Mesenchymal stem cell (in vitro differentiated cells and primary cell): ENCODE measurements around the gene APOA4.

Experiments used
- DNase-seq: peaks from one replicate; pipeline ENCODE4 v3.0.0-alpha.2; 2013
- H2AFZ ChIP-seq: one replicate; pipeline ENCODE4 v1.6.1; 2013; ENCODE audit warnings: low read depth, mild to moderate bottlenecking, control low read depth, inconsistent platforms, low read length, moderate library complexity
- H2AK5ac ChIP-seq: 2 replicates; pipeline ENCODE4 v1.6.1; 2013; ENCODE audit warnings: low read length, moderate library complexity, mild to moderate bottlenecking, inconsistent platforms; ENCODE audit not compliant: severe bottlenecking
- H2BK120ac ChIP-seq: one replicate; pipeline ENCODE4 v1.6.1; 2013; ENCODE audit warnings: low read depth, mild to moderate bottlenecking, inconsistent platforms, low read length, moderate library complexity
- H2BK12ac ChIP-seq, 2 experiments: one replicate each; pipeline ENCODE4 v1.6.1; 2013; ENCODE audit warnings: inconsistent platforms in 2 of 2, low read length in 2 of 2, mild to moderate bottlenecking in 2 of 2, moderate library complexity in 2 of 2, control low read depth in 1 of 2
- H2BK15ac ChIP-seq: one replicate; pipeline ENCODE4 v1.6.1; 2013; ENCODE audit warnings: mild to moderate bottlenecking, low read depth, inconsistent platforms; ENCODE audit not compliant: poor library complexity, severe bottlenecking
- H2BK5ac ChIP-seq: 2 replicates; pipeline ENCODE4 v1.6.1; 2013; ENCODE audit warnings: low read depth, mild to moderate bottlenecking, low read length, control low read depth, inconsistent platforms; ENCODE audit not compliant: poor library complexity, severe bottlenecking
- H3K14ac ChIP-seq, 2 experiments: one replicate each; pipeline ENCODE4 v1.6.1; 2013; ENCODE audit warnings: inconsistent platforms in 2 of 2, low read length in 2 of 2, control low read depth in 1 of 2, mild to moderate bottlenecking in 1 of 2, moderate library complexity in 1 of 2
- H3K18ac ChIP-seq, 2 experiments: one replicate each; pipeline ENCODE4 v1.6.1; 2013; ENCODE audit warnings: inconsistent platforms in 2 of 2, low read length in 2 of 2, control low read depth in 1 of 2, low read depth in 1 of 2, mild to moderate bottlenecking in 1 of 2
- H3K23ac ChIP-seq, 2 experiments: one replicate each; pipeline ENCODE4 v1.6.1; 2013; ENCODE audit warnings: inconsistent platforms in 2 of 2, low read length in 2 of 2, mild to moderate bottlenecking in 2 of 2, moderate library complexity in 2 of 2, control low read depth in 1 of 2
- H3K27ac ChIP-seq: 2 replicates; pipeline ENCODE4 v1.5.1; 2013; ENCODE audit warnings: mild to moderate bottlenecking, moderate library complexity, low read length, control low read depth, inconsistent platforms; ENCODE audit not compliant: poor library complexity, severe bottlenecking
- H3K27me3 ChIP-seq, 2 experiments: 2 replicates each; pipeline versions ENCODE4 v1.6.1 to v1.7.0; 2013; ENCODE audit warnings: low read length in 2 of 2, mild to moderate bottlenecking in 2 of 2, moderate library complexity in 2 of 2, control low read depth in 1 of 2, inconsistent platforms in 1 of 2; ENCODE audit not compliant: control insufficient read depth in 1 of 2, insufficient read depth in 1 of 2
- H3K36me3 ChIP-seq, 2 experiments: 2 replicates each; pipeline versions ENCODE4 v1.6.1 to v1.7.0; 2013; ENCODE audit warnings: low read length in 2 of 2, control low read depth in 1 of 2, inconsistent platforms in 1 of 2, low read depth in 1 of 2, mild to moderate bottlenecking in 1 of 2; ENCODE audit not compliant: insufficient read depth in 2 of 2, control insufficient read depth in 1 of 2
- H3K4ac ChIP-seq, 2 experiments: one replicate each; pipeline ENCODE4 v1.6.1; 2013; ENCODE audit warnings: inconsistent platforms in 2 of 2, low read length in 2 of 2, mild to moderate bottlenecking in 2 of 2, moderate library complexity in 2 of 2, control low read depth in 1 of 2, low read depth in 1 of 2
- H3K4me1 ChIP-seq: 2 replicates; pipeline ENCODE4 v1.6.1; 2013; ENCODE audit warnings: low read depth, low read length, control low read depth; ENCODE audit not compliant: control insufficient read depth, insufficient read depth
- H3K4me2 ChIP-seq: 2 replicates; pipeline ENCODE4 v1.6.1; 2013; ENCODE audit warnings: low read length, mild to moderate bottlenecking, inconsistent platforms; ENCODE audit not compliant: poor library complexity, severe bottlenecking
- H3K4me3 ChIP-seq, 2 experiments: 2 replicates each; pipeline versions ENCODE4 v1.5.1 to v1.7.0; 2013; ENCODE audit warnings: low read length in 2 of 2, mild to moderate bottlenecking in 2 of 2, control low read depth in 1 of 2, low read depth in 1 of 2; ENCODE audit not compliant: insufficient read depth in 1 of 2
- H3K79me1 ChIP-seq: replicated peaks from 2 replicates; pipeline ENCODE4 v1.6.1; 2013; ENCODE audit warnings: mild to moderate bottlenecking, control low read depth, low read length, inconsistent platforms; ENCODE audit not compliant: poor library complexity, severe bottlenecking
- H3K9ac ChIP-seq: 2 replicates; pipeline ENCODE4 v1.7.0; 2013; ENCODE audit warnings: mild to moderate bottlenecking, low read length, moderate library complexity
- H3K9me3 ChIP-seq: 2 replicates; pipeline ENCODE4 v1.7.0; 2013; ENCODE audit warnings: mild to moderate bottlenecking, low read length; ENCODE audit not compliant: control insufficient read depth
- H4K8ac ChIP-seq: one replicate; pipeline ENCODE4 v1.6.1; 2013; ENCODE audit warnings: inconsistent platforms, mild to moderate bottlenecking, low read length, moderate library complexity
- H4K91ac ChIP-seq: one replicate; pipeline ENCODE4 v1.6.1; 2013; ENCODE audit warnings: mild to moderate bottlenecking, low read length, inconsistent platforms
- WGBS: methylation state at CpG from one replicate; pipeline ENCODE4 v1.1.7; 2013; ENCODE audit warnings: mixed read lengths; 5-methylcytosine and 5-hydroxymethylcytosine counted together

The APOA4 gene

GRCh38 chr11:116840746-116841296 is 17.7 kb upstream of the APOA4 start:
- no peak overlapping the region for H4K91ac ChIP-seq
- H3K14ac ChIP-seq: no peak overlapping the region

GRCh38 chr11:116840224-116840745 is 17.2 kb upstream of the APOA4 start:
- no peak overlapping the region for H3K4ac ChIP-seq
- no peak overlapping the region for H2AFZ ChIP-seq
- H2BK12ac ChIP-seq: no peak overlapping the region
- H3K4me2 ChIP-seq: no peak overlapping the region
- H3K23ac ChIP-seq: no peak overlapping the region
- DNase-seq: no peak
- peaks cover 9% of the 10 kb centered on the region for H3K4me1 ChIP-seq
- H3K27ac ChIP-seq: no peak overlapping the region
- no peaks in the 10 kb centered on the region for H3K27me3 ChIP-seq
- H3K79me1 ChIP-seq: no peaks in the 10 kb centered on the region
- H2BK120ac ChIP-seq: no peak overlapping the region
- H2BK5ac ChIP-seq: no peak overlapping the region
- H4K8ac ChIP-seq: no peak overlapping the region
- H3K18ac ChIP-seq: no peak overlapping the region
- no peak overlapping the region for H2AK5ac ChIP-seq
- H2BK15ac ChIP-seq: no peak overlapping the region
- H3K36me3 ChIP-seq: peaks cover 12 to 22% of the 10 kb centered on the region in 2 experiments
- H3K14ac ChIP-seq: no peak overlapping the region
- 76% methylated on average over 5 of the region's 6 CpGs for WGBS
- H4K91ac ChIP-seq: no peak overlapping the region
- no peak overlapping the region for H3K4me3 ChIP-seq
- no peak overlapping the region for H3K9ac ChIP-seq
- H3K9me3 ChIP-seq: no peaks in the 10 kb centered on the region

More at GRCh38 chr11:116840746-116841296, 17.7 kb upstream of the APOA4 start:
- no peak overlapping the region for H2AK5ac ChIP-seq
- H2BK120ac ChIP-seq: no peak overlapping the region
- DNase-seq: no peak
- H3K4me1 ChIP-seq: peaks cover 5% of the 10 kb centered on the region
- H2BK5ac ChIP-seq: no peak overlapping the region
- H2AFZ ChIP-seq: no peak overlapping the region
- no peak overlapping the region for H3K18ac ChIP-seq
- H3K27me3 ChIP-seq: no peaks in the 10 kb centered on the region
- H3K79me1 ChIP-seq: no peaks in the 10 kb centered on the region
- 85% methylated on average over 9 of the region's 9 CpGs for WGBS
- H3K27ac ChIP-seq: no peak overlapping the region
- peaks cover 12 to 28% of the 10 kb centered on the region in 2 experiments for H3K36me3 ChIP-seq
- no peak overlapping the region for H2BK12ac ChIP-seq
- no peaks in the 10 kb centered on the region for H3K9me3 ChIP-seq
- no peak overlapping the region for H3K23ac ChIP-seq
- H4K8ac ChIP-seq: no peak overlapping the region
- H3K4me3 ChIP-seq: no peak overlapping the region
- no peak overlapping the region for H3K4me2 ChIP-seq
- no peak overlapping the region for H2BK15ac ChIP-seq
- no peak overlapping the region for H3K9ac ChIP-seq
- H3K4ac ChIP-seq: no peak overlapping the region

GRCh38 chr11:116838321-116839084 is 15.4 kb upstream of the APOA4 start:
- no peaks in the 10 kb centered on the region for H3K9me3 ChIP-seq
- no peak overlapping the region for H4K8ac ChIP-seq
- no peak overlapping the region for H2AK5ac ChIP-seq
- no peaks in the 10 kb centered on the region for H3K27me3 ChIP-seq
- no peak overlapping the region for H2BK15ac ChIP-seq
- no peak overlapping the region for H3K18ac ChIP-seq
- H3K27ac ChIP-seq: no peak overlapping the region
- peaks cover 9% of the 10 kb centered on the region for H3K4me1 ChIP-seq
- no peak overlapping the region for H3K14ac ChIP-seq
- no peak overlapping the region for H3K4me3 ChIP-seq
- no peaks in the 10 kb centered on the region for H3K79me1 ChIP-seq
- no peak for DNase-seq
- H2AFZ ChIP-seq: no peak overlapping the region
- H2BK120ac ChIP-seq: no peak overlapping the region
- H3K36me3 ChIP-seq: peaks cover 4 to 8% of the 10 kb centered on the region in 2 experiments
- no peak overlapping the region for H4K91ac ChIP-seq
- no peak overlapping the region for H3K4ac ChIP-seq
- no peak overlapping the region for H3K23ac ChIP-seq
- H3K9ac ChIP-seq: no peak overlapping the region
- 89% methylated on average over 6 of the region's 6 CpGs for WGBS
- H2BK5ac ChIP-seq: no peak overlapping the region
- H3K4me2 ChIP-seq: no peak overlapping the region
- H2BK12ac ChIP-seq: no peak overlapping the region

GRCh38 chr11:116837231-116838091 is 14.4 kb upstream of the APOA4 start, which contains the start of gene APOA1:
APOA1 (minus strand) TSS chr11:116837622; CDS start chr11:116837387, 235 bp downstream.
- no peak within 1 kb of the TSS for H3K9ac ChIP-seq
- WGBS: 89% methylated on average over 15 of the region's 19 CpGs
- H3K18ac ChIP-seq: no peak within 1 kb of the TSS
- no peak within 1 kb of the TSS for H2AFZ ChIP-seq
- no peaks in the 10 kb centered on the region for H3K79me1 ChIP-seq
- H3K27ac ChIP-seq: no peak within 1 kb of the TSS
- H2BK12ac ChIP-seq: no peak within 1 kb of the TSS
- no peak within 1 kb of the TSS for H4K91ac ChIP-seq
- peaks cover 0 to 5% of the 10 kb centered on the region in 2 experiments for H3K27me3 ChIP-seq
- no peak for DNase-seq
- peaks cover 9% of the 10 kb centered on the region for H3K4me1 ChIP-seq
- H3K4ac ChIP-seq: no peak within 1 kb of the TSS
- no peak within 1 kb of the TSS for H3K4me3 ChIP-seq
- H3K9me3 ChIP-seq: no peaks in the 10 kb centered on the region
- H2BK15ac ChIP-seq: no peak within 1 kb of the TSS
- H2AK5ac ChIP-seq: no peak within 1 kb of the TSS
- H2BK5ac ChIP-seq: no peak within 1 kb of the TSS
- H3K23ac ChIP-seq: no peak within 1 kb of the TSS
- H3K14ac ChIP-seq: peak within 1 kb of the TSS in 1 of 2 experiments; percentile 41
- H4K8ac ChIP-seq: no peak within 1 kb of the TSS
- no peaks in the 10 kb centered on the region for H3K36me3 ChIP-seq
- H2BK120ac ChIP-seq: no peak within 1 kb of the TSS
- H3K4me2 ChIP-seq: no peak within 1 kb of the TSS
